Stimulated activated CD4-positive, alpha-beta T cell treated with anti-CD3 and anti-CD28 coated beads, Interleukin-1b, Interleukin-23, amount 100 ng/mL, for 4 hours (primary cell): ENCODE results near the gene LRP5.

ENCODE experiments used
- DNase-seq, 2 donors: peaks; one replicate each; pipeline ENCODE4 v3.0.0-alpha.2; 2020; ENCODE audit warnings: low read depth in 2 of 2

LRP5 gene

GRCh38 chr11:68309621-68310185 is 2.7 kb upstream of the LRP5 start:
- no peak for DNase-seq

DNA sequence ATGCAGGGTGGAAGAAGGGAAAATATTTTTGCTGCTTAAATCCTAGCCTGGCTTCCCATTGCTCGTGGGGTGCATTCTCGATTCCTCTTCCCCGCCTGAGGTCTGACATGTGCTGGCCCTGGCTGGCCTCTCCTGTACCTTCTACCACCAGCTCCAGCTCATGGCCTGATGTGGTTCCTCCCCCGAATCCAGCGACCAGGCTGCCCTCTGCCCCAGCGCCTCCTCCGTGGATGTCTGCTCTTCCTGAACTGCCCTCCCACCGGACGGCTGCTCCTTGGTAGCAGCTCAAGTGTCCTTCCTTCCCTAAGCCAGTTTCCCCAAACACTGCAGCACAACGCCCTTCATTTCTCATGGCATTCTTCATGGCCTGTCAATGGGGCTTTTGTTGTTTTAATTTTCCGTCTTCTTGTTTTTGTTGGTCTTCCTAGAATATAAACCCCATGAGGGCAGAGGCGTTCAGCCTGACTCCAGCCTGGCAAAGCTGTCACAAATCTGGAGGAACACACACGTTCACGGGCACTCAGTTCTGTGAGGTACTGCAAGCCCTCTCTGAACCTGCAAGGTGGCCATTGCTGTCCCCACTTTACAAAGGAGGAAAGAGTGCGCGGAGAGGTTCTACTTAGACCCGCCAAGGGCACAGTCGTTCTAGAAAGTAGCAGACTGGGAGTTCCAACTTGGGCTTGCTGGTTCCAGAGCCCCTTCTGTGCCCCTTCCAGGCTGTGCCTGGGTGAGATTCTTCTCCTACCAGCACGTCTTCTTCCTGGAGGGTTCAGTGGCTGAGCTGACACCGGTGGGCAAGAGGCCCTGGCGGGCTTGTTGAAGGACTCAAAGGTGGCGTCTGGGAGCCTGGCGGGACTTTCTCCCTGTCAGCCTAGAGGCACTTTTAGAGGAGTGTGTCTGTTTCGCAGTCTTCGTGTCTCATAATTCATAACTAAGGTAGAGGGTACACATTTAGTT is 953 bp upstream of the LRP5 start:
- DNase-seq, result no peak

- DNase-seq, result peak in 1 of 2 donors; percentile 31
These were observed 586 bp downstream of the LRP5 start for GRCh38 chr11:68312780-68313573.

GRCh38 chr11:68313574-68314202 is 1.3 kb downstream of the LRP5 start:
- DNase-seq, result no peak

GRCh38 chr11:68314203-68315170 is 2.1 kb downstream of the LRP5 start:
- DNase-seq, result no peak

- no peak for DNase-seq
These were observed 3.0 kb downstream of the LRP5 start for GRCh38 chr11:68315171-68315920.

DNA sequence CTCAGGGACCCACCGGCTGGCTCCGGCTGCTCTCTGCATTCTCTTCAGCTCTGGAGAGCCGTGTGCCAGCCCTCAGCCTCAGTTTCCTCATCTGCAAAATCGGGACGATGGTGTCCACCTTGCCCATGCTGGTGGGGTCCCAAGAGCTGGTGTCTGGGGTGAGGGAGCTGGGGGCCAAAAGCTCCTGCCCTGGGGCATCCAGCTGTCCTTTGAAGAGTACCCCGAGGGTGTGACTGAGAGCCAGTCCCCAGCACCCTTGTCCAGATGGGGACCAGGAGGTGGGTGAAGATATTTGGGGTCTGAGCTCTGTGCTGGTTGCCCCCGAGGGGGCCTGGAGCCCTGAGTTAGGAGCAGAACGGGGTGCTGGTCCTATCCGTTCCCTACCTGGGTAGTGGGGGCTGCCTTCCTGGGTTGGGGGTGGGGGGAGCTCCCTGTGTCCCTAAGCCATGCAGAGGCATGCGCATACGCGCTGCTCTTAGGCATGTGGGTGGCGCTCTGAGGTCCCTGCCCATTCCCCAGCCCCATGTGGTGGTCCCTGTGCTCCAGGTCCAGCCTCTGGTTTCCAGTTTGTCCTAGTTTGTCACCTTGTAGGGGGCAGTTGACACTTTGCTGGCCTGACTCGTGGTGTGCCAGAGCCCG is 4.9 kb downstream of the LRP5 start:
- no peak for DNase-seq

DNA sequence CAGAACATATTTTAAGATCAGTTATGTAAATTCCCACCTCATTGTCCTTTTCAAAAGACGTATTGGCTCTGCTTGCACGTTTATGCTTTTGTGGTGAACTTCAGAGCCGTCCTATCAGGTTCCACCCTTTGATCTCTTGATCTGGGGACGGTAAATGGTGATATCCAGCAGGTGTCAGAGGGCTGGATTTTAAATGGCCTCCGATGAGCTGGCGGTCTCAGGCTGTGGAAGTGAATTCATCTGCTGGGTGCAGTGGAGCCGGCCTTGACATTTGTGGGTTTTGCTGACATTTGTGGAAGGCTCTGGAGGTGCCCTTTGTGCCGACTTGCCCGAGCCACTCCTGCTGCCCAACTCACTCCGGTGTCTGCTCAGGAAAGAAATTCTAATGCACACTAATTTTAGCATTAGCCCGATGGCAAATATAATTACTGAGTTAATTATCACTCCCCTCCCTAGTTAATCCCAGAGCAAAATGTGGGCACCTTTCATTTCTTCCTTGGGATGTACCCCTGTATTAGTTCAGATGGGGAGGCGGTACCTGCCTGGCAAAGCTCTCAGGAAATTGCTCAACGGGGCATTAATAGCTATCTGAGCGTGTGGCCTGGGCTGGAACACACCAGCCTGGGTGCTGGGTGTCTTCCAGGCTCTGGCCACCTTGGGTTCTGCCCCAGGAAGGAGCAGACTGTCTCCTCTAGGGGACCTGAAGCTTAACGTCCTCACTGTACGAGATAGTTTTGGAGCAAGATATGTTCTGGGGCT is 9.1 kb downstream of the LRP5 start:
- DNase-seq, result no peak

DNA sequence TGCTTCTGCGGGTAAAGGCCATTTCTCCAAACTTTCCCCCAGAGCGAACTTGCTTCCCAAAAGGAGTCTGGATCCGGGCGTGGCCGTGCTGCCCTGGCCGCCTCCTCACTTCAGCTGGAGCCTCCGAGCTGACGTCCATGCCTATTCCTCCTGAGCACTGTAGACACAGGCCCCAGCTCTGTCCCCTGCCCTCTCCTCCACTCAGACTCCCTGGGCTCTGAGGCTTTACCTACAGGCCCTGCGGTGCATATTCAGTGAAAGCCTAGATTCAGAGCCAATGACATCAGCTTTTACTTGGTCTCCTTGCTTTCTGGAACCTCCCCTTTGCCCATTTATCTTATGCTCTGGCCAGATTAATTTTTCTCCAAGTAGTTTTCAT is 9.7 kb downstream of the LRP5 start:
- no peak for DNase-seq

- no peak for DNase-seq
These were observed 11.8 kb downstream of the LRP5 start for GRCh38 chr11:68324241-68324640.

GRCh38 chr11:68324695-68325094 is 12.3 kb downstream of the LRP5 start:
- no peak for DNase-seq

GRCh38 chr11:68325183-68325906 is 13.0 kb downstream of the LRP5 start:
- DNase-seq, result no peak

DNA sequence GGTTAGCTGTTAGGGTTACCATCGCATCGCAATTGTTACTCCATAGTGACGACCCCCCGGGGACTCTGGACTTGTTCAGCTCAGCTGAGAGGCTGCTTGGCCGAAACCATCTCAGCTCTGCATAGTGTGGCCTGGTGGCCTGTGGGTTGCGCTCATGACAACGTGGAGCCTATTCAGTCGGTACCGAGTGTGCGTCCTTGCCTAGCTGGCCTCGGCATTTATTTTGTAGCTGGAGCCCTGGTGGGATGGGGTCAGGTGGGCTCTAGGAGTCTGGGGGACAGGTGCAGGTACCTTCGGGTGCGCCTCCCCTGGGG is 13.5 kb downstream of the LRP5 start:
- DNase-seq, result no peak

DNA sequence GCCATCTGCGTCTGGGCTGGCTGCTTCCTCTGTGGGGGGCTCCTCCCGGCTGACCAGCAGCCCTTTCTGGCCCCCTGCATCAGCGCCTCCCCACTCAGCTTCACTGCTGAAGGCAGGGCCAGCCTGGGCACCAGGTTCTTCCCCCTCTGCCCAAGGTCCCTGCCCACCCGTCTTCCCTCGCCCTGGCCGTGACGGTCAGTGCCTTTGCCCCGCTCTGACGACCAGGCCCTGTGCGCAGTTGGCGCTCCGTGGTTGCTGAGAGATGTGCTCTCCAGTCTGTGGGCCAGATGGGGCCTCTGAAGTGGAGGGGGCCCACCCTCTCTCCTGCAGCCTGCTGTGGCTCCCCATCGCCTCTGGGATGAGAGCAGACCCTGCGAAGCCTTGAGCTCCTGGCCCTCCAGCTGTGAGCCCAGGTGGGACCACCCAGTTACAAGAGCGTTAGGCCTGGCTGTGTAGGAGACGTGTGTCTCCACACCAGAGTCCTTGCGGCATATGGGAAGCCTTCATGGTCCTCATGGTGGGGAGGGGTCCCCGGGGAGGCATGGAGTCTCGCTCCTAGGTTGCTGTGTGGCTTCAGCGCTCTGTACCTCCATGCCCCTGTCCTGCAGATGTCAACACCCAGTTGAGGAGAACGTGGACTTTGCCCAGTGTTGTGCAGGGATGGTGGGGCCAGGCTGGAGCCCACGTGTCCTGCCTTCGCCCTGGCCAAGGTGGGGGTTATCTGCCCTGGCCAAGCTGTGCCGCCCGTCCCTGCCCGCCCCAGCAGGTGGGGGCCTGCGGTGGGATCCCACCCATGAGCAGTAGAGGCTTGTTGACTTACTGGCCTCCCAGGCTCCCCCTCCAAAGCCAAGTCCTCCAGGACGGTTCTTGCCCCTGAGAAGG is 14.2 kb downstream of the LRP5 start:
- DNase-seq, result no peak

DNA sequence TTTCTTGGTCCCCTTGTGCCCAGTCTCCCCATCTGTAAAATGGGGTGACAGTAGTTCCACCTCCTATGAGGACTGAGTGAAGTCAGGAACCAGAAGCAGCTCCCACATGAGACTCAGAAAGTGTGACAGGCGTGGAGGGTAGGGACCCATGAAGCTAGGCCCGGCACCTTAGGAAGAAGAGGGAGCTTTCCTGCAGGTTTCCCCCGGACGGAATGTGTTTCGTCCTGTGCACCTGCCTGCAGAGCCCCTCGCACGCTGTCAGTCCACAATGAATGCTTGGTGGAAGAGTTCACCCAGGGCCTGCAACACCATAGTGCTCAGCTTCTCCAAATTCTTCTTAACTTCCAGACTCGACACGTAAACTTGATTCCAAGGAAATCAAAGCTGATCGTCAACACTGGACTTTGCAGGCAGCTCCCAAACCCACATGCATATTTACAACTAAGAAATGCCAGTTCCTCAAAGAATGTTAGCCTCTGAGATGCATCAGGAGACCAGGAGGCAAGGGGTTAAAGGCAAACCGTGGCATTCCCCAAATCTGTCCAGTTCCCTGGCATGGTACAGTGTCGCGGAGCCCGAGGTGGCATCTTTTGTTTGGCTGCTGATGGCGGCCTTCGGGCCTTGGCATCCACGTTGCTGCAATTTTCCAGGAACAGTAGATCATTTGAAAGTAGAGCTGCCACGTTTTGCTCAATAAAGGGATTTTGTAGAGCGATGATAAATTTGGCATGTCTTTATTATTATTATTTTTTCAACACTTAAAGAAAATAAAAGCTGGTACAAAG is 15.4 kb downstream of the LRP5 start:
- no peak for DNase-seq

- DNase-seq, result no peak
These were observed 16.1 kb downstream of the LRP5 start for GRCh38 chr11:68328374-68329091.
